OCI-M2 (cell line): ENCODE measurements around the gene ANKS1A.
"Not testable (repeated sequence)": the region's sequence is repeated elsewhere in the genome, so short reads cannot be mapped to it uniquely, and the experiment has no call there.

Experiments used
- DNase-seq: peaks from one replicate; lab custom pipeline; 2025; ENCODE audit not compliant: unreplicated experiment; lab: John Stamatoyannopoulos, UW

The ANKS1A gene

DNA sequence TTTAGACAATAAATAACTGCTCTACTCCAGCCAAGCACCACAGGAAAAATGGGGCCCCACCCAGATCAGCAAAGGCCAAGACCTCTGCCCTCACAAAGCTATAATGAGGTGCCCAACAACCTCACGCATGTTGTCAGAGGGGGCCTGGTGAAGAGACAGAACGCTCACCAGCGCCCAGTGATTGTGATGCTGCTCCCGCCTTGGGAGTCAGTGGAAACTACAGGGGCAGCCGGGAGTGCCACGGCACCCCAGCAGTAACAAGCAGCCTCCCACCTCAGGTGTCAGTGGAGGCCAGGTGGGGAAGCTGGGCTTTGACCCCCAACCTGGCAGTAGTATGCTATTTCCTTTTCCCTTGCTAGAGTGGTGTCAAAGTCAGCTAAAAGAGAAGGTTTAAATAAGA, 204.7 kb downstream of the ANKS1A start:
- DNase-seq, result no peak

DNA sequence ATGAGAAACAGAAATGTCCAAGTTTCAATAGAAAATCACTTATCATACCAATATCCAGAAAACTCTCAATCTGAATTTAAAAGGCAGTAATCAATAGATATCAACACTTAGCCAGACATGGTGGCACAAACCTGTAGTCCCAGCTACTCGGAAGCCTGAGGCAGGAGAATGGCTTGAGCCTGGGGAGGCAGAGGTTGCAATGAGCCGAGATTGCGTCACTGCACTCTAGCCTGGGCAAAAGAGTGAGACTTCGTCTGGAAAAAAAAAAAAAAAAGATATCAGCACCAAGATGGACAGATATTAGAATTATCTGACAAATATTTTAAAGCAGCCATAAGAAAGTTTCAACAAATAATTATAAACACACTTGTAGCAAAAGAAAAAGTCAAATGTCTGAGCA, 205.1 kb downstream of the ANKS1A start:
- no peak for DNase-seq

DNA sequence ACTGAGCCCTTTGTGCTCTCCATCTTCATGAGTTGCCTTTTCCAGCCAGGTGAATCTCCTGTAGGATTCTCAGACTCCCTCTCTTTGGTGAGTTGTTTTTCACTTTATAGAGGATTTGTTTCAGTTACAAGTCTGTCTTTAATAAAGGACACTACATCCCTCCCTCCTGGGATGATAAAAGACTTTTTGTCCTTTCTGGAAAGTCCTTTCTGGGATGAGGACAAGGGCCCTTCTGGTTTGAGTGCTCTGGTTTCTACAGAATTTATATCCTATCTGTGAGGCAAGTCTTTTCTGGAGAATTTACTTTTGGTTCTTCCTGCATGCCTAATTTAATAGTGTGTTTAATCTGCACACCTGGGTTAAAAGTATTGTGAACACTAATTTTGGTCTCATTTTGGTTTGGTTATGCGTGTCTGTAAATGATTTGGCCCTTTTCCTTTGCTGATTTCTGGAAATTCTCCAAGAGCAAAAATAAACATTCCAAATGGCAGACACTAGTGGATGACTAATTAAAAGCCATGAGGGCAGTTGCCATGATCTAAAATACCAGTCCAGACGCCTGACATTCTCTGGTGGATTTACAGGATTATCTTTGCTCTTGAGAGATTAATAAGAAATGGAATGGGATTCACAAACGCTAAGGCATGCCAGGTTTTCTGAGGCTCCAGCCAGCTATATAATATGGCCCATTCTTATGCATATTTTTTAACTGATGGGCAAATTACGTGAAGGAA, 207.2 kb downstream of the ANKS1A start:
- no peak for DNase-seq

GRCh38 chr6:35099116-35099515, 210.1 kb downstream of the ANKS1A start:
- no peak for DNase-seq

GRCh38 chr6:35105078-35105477, 216.0 kb downstream of the ANKS1A start:
- DNase-seq, result no peak

DNA sequence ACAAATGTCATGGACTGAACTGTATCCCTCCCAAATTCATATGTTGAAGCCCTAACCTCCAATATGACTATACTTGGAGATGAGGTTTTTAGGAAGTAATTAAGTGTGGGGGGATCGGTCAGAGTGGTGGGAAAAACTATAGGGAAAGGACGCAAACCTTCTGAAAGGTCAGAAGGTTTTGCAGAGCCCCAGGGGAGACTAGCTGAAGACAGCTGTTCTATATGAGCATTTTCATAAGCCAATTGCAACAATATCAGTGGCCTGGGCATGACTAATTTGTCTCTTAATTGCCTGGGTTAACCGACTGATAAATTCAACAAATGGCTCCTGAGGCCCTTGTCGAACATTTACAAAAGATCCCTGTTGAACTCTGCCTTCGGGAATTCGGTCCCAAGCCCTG, 217.0 kb downstream of the ANKS1A start:
- not testable (repeated sequence) for DNase-seq

DNA sequence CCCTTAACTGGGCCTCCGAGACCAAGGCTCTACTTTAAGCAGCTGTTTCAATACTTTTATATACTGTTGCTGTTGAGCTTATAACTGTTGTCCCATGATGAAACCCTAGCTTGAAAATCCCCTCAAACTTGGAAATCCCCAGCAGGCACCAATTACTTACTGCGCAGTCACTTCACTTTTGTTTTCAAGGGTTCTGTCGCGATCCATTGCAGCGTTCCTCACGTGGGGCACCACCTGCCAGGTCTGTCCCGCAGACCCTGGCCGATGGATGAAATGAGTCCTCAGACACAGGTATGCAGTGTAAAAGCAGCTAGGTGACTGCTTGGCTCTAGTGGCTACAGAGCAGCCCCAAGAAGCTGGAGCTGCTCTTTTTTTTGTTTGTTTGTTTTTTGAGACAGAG, 218.2 kb downstream of the ANKS1A start:
- not testable (repeated sequence) for DNase-seq

DNA sequence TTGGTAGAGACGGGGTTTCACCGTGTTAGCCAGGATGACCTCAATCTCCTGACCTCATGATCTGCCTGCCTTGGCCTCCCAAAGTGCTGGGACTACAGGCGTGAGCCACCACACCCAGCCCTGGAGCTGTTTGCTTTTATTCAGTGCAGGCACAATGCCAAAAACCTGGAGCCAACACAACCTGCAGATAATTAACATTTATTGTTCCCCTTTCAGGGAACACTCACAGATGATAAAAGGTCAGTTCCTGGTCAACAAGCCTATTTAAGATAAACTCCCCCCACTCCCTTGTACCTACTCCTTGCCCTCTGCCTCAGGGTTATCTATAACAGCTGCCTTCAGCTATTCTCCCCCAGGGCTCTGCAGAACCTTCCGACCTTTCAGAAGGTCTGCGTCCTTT, 218.7 kb downstream of the ANKS1A start:
- DNase-seq, result peak; percentile 24

GRCh38 chr6:35108309-35108885, 219.3 kb downstream of the ANKS1A start:
- DNase-seq, result no peak

DNA sequence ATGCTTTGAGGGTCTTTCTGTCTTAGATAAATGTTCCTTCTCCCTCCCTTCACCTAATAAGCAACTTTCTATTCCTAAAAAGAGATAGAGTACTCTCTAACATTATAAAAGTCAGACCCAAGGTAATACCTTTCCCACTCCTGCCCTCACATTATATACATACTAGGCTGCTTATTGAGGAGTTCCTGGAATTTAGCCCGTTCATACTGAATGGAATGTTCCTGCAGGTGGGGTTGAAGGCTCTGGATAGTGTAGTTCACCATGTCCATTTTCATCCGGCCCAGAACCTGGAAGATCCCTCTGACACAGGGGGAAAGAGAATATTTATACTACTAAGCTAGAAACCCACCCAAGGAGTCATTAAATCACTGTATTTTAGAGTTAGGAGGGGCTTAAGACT, 231.7 kb downstream of the ANKS1A start:
- DNase-seq, result no peak

DNA sequence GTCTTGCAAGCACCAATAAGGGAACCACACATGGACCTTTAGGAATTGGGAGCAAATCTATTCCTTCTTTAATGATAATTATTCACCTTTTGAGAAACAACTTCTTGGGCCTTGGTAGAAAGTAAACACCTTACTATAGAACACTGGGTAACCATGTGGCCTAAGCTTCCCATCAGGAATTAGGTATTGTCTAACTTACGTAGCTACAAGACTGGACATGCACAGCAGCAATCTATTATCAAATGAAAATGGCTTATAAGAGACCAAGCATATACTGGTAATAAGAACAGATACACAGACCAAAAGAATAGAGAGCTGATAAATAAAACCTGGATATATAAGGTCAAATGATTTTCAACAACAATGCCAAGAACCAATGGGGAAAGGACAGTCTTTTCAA, 235.3 kb downstream of the ANKS1A start:
- DNase-seq, result no peak

DNA sequence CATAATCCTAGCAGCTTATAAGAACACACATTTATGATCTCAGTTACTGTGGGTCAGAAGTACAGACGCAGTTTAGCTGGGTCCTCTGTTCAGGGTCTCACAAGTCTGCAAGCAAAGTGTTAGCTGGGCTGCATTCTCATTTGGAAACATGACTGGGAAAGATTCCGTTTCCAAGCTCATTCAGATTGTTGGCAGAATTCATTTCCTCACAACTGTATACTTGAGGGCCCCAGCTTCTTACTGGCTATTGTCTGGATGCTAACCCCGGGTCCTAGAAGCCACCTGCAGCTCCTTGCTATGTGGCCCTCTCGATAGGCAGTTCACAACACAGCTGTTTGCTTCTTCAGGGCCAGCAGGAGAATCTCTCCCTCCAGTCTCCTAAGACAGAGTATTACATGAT, 239.0 kb downstream of the ANKS1A start:
- no peak for DNase-seq

DNA sequence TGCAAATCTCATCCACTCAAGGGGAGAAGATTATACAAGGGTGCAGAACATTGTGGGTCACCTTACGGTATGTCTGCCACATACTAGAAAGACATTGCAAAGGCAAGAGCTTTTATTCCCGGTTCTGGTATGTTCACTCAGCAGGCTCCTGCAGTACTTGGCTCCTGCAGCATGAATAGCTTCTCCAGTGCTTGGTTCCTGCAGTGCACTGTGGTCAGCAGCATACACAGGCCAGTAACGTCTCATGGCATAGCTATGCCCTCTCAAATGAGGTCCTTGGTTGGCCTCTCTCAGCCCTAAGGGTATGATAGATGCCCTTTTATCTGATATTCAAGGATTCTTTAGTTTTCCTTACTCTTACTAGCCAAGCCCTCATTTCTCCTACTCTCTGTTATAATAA, 239.4 kb downstream of the ANKS1A start:
- no peak for DNase-seq

DNA sequence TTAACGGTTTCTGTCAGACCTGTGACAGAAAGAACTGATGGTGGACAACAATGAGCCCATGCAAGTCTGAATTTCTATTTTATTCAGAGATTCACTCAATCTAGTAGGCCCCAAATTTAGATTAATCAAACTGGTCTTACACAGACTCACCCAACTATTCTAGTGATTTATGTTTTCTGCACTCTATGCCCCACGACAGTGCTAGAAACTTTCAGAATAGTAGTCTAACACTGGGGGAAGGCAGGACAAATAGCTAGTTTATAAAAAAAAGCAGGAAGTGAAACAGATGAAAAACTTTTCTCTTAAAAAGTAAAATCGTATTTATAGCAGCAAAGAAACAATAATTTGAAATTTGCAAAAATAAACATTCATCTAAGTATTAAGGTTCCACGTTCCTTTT, 247.1 kb downstream of the ANKS1A start:
- no peak for DNase-seq

DNA sequence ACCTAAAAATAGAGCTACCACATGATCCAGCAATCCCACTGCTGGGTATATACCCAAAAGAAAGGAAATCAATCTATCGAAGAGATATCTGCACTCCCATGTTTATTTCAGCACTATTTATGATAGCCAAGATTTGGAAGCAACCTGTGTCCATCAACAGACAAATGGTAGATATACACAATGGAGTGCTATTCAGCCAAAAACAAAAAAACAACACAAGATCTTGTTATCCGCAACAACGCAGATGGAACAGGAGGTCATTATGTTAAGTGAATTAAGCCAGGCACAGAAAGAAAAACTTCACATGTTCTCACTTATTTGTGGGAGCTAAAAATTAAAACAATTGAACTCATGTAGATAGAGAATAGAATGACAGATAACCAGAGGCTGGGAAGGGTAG, 249.1 kb downstream of the ANKS1A start:
- not testable (repeated sequence) for DNase-seq

- DNase-seq, result no peak
These were observed 250.4 kb downstream of the ANKS1A start for GRCh38 chr6:35139470-35139869.

DNA sequence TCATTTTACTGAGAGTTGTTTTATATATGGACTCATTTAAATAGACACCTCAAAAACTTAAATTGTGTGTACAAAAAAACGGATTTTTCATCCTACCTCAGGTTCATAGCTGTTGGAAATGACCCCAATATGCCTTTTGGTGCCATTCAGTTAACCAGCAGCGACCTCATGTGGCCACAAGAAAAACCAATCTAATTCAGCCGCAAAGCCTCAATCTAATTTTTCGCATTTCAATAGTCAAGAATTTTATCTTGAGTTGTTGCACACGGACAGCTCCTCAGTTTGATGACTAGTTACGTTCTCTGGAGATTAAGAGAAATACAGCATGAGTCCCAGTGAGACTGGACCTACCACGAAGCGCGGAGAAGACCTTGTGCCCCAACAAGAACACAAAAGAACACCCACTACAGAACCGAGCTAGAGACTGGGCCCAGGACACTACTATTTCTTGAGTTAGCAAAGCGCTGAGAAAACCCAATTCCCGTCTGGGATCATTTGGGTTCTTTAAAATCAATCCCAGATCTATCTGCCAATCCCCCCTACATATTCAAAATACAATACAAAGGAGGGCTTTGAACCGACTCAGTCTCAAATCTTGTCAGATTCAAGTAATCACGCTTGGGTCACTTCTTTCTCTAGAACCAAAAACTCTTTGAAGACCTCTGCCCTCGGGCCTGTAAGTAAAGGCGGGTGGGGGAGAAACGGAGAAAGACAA, 251.0 kb downstream of the ANKS1A start:
- DNase-seq, result no peak

- DNase-seq, result no peak
These were observed 251.6 kb downstream of the ANKS1A start for GRCh38 chr6:35140639-35141006.
